Measurements from ENCODE around the gene DUSP10.

GRCh38 chr1:221759436-221759835 is 17.5 kb upstream of the DUSP10 start:
- no peak for TF ChIP-seq POLR2A (IDR thresholded peaks at IDR 0.05)
- TF ChIP-seq, protein P1, sequence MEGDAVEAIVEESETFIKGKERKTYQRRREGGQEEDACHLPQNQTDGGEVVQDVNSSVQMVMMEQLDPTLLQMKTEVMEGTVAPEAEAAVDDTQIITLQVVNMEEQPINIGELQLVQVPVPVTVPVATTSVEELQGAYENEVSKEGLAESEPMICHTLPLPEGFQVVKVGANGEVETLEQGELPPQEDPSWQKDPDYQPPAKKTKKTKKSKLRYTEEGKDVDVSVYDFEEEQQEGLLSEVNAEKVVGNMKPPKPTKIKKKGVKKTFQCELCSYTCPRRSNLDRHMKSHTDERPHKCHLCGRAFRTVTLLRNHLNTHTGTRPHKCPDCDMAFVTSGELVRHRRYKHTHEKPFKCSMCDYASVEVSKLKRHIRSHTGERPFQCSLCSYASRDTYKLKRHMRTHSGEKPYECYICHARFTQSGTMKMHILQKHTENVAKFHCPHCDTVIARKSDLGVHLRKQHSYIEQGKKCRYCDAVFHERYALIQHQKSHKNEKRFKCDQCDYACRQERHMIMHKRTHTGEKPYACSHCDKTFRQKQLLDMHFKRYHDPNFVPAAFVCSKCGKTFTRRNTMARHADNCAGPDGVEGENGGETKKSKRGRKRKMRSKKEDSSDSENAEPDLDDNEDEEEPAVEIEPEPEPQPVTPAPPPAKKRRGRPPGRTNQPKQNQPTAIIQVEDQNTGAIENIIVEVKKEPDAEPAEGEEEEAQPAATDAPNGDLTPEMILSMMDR (IDR thresholded peaks at IDR 0.05), result no peak

Measured in vagina (tissue), 2 donors.